GM19238 (cell line): ENCODE data around the gene MIEF2.

Source experiments
- DNase-seq: peaks from one replicate; pipeline ENCODE4 v3.0.0; 2011; ENCODE audit warnings: low spot score; ENCODE audit not compliant: insufficient read length

Gene MIEF2

GRCh38 chr17:18254888-18255649 is 5.4 kb upstream of the MIEF2 start:
- no peak for DNase-seq

GRCh38 chr17:18256351-18256750 is 4.1 kb upstream of the MIEF2 start:
- no peak for DNase-seq

GRCh38 chr17:18256776-18257175 is 3.7 kb upstream of the MIEF2 start:
- no peak for DNase-seq

DNA sequence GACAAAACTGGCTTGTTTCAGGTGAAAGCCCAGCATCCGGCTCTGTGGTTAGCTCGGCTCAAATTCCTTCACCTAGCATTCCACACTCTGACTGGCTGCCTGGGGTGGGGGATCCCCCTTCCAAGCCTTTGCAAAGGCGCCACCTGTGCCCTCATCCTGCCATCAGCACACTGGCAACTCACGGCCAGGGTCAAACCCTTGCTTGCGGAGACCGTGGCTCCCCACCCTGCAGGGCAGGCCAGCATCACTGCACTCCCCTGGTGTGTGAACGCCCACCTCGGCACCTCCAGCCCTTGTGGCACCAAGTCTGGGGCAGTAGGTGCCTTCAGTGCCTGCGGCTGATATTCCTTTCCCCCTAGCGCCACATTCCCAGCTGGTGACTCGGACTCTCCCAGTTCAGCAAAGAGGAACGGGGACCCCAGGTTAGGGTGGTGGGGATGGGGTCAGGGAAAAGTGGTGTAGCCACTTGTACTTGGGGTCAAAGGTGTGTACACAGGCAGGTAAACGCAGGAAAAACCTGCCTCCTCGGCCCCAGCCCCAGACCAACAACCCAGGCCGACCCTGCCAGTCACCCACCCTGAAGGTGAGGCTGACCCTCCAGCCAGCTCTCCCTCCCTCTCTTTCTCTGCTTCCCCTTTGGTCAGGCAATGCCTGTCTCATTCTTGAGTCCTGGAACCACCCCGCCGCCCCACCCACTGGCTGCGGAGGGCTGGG is 3.0 kb upstream of the MIEF2 start:
- no peak for DNase-seq

DNA sequence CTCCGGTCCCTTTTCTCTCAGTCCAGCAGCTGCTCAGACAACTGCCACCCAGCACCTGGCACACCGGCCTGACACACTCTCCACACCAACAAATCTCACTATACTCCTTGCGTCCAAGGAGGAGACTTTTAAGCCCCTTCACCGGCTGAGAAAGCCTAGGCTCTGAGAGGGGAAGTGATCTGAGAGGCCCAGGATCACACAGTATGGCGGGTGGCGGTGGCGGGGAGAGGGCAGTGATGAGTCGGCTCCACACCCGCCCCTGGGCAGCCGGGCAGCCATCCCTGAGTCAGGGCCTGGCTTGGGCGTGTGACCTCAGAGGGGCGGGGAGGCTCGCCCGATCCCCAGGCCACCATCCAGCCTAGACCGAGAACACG is 2.5 kb upstream of the MIEF2 start:
- DNase-seq, result peak; percentile 61

GRCh38 chr17:18258356-18259038 is 2.0 kb upstream of the MIEF2 start, which contains the start of gene FLII:
Gene FLII, minus strand, starts transcription at chr17:18258738. Its CDS starts 48 bp downstream, at chr17:18258690.
- DNase-seq, result peak; percentile 70

DNA sequence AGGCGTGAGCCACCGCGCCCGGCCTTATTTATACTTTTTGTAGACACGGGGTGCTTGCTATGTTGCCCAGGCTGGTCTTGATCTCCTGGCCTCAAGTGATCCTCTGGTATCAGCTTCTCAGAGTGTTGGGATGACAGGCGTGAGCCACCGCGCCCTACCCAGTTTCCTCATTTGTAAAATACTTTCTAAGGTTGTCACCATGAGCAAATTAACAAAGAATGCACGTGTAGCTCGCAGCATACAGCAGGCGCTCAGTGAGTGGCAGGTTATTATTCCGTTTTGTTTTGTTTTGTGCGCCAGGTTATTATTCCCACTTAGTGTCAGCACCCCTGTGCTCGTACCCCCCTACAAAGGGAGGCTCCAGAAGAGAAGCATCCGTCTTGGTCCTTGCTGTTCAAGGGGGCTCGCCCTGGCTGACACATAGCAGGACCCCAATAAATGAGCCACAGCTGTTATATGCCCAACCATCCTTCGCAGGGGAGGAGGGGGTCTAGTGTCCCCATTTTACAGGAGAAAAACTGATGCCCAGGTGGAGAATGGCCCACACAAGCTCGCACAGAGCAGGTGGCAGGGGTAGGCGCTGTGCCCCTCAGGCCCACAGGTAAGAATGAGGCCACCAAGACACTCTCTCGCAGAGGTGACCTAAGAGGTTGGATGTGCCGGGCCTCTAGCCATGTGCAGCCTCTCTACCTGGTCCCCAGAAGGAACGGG is 686 bp upstream of the MIEF2 start:
- no peak for DNase-seq

- peak; percentile 62 for DNase-seq
These were observed 669 bp downstream of the MIEF2 start for GRCh38 chr17:18261146-18261515.

DNA sequence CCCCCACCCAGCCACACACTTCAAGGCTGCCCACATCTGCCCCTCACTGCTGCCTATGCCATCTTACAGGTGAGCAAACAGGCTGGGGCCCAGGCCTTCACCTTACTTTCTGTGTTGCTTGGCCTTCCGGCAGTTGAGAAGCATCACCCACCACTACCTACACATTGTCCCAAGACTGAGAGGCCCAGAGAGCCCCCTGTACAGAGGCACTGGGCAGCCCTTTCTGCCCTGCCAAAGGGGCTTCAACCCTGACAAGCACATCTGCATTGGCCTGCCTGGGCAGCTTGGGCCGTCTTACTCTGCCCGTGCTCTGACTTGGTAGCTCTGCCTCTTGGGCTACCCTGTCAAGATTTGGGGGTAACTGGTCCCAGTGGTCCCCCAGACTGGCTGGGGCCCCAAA is 1.2 kb downstream of the MIEF2 start:
- no peak for DNase-seq

- no peak for DNase-seq
These were observed 1.6 kb downstream of the MIEF2 start for GRCh38 chr17:18262111-18262510.

GRCh38 chr17:18262641-18263040 is 2.2 kb downstream of the MIEF2 start:
- DNase-seq, result no peak

- no peak for DNase-seq
These were observed 3.6 kb downstream of the MIEF2 start for GRCh38 chr17:18263885-18264682.

DNA sequence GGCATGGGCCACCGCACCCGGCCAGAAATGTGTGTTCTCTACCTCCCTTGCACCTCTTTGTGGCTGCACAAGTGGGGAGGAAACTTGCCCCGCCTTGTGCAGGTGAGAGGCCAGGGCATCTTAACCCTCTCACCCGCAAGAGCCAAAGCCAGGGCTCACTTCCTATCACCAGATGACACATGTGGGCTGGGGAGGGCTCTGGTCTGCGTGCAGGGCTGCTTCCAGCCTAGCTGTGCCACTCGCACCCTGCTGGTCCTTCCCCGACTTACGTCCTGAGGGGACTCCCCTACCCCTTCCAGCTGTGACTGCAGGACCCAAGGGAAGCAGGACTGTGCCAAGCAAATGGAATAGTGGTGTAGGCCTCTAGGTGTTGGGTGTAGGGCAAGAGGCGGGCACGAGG is 6.9 kb downstream of the MIEF2 start:
- no peak for DNase-seq

DNA sequence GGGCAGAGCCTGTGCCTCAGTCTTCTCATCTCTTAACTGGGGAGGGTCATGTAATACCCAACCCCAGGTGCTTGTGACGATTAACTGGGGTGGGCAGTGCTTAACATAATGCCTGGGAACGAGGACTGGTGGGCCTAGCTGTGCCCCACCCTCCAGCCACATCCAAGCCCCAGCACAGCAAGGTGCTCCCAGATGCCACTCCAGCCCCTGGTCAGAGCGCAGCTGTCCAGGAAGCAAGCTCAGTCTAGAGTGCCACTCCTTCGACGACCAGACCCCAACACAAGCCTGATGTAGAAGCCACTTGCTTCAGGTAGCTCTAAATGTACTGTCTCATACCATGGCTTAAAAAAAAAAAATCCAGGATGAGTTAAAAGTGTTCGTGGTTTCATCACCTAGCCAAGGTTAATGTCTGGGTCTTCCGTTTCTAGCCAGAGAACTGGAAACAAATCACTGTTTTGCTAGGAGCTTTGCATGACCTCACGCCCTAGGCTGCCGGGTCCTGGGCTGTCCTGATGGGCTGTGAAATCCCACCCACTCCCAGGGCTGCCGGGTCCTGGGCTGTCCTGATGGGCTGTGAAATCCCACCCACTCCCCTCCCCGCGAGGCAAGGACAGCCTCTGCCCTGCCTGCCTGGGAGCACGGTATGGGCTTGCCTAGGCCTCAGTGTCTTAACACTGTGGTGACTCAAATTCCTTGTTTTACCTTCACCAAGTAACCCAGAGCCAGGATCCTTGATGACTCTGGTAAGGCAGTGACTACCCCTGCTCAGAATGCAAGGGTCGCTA is 7.7 kb downstream of the MIEF2 start:
- DNase-seq, result no peak

DNA sequence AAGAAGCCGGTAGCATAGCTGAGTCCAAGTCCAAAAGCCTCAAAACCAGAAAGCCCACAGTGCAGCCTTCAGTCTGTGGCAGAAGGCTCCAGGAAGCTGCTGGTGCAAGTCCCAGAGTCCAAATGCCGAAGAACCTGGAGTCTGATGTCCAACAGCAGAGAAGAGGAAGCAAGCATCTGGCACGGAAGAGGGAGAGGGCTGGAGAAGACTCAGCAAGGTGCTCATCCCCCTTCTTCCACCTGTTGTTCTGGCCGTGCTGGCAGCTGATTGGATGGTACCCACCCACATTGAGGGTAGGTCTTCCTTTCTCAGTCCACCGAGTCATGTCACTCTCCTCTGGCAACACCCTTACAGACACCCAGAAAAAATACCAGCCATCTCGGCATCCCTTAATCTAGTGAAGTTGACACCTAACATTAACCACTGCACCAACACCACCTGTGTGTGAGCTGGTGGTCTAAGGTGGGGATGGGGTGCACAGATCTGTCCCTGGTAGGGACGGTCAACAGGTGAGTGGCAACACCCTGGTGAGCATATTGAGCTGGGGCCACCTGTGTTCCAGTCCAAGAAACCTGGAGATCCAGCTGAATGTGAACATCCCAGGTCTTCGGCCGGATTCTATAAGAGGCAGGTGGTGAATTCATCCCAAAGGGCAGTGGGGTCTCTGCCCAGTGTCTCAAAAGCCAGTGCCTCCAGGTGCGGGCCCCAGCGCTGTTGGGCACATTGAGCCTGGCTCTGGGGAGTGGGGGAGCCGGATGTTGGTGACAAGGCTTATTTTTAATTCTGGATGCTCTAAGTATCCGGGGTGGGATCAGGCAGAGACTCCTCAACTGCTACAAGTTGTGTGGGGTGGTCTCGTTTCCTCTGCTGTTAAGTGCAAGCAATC is 9.8 kb downstream of the MIEF2 start:
- DNase-seq, result no peak

- DNase-seq, result no peak
These were observed 16.6 kb downstream of the MIEF2 start for GRCh38 chr17:18277076-18277475.

DNA sequence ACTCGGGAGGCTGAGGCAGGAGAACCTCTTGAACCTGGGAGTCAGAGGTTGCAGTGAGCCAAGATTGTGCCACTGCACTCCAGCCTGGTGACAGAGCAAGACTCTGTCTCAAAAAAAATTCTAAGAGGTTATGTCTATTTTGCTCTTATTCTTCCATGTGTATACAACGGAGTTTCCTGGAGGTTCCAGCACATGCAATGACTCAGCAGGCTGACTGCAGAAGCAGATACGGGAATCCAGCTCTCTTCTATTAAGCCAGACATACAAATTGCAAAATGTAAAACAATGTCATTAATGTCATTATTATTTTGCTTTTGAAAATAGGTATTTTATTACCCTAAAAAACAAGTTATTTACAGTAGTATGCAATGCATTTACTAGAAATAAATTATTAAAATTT is 18.4 kb downstream of the MIEF2 start:
- no peak for DNase-seq

GRCh38 chr17:18280249-18280648 is 19.8 kb downstream of the MIEF2 start:
- no peak for DNase-seq

DNA sequence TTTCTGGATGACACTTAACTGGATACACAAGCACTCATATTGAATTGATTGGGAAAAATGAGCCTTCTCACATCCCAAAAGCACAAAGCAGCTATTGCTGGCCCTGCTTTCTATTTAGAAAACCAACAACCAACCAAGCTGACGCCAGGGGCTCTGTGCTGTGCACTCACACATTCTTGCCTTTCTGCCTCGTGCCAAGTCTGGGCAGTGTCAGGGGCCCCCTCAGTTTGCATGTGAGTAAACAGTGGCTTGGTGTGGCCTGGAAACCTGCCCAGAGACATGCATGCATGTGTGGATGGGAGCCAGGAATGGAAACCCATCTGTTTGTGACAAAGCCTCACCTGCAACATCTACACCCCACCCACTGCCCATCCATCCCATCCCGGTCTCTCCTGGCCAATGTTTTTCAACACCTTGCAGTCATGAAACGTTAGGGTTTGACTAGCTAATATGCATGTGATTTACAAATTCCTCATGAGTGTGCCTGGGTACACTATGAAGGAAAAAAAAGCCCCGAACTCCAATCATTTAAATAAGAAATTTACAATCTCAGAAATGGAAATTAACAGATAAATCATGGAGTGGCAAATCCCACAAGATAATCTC is 20.4 kb downstream of the MIEF2 start:
- DNase-seq, result no peak
